GM19372 (cell line): ENCODE data around the gene GPR55.

Experiments used
- ATAC-seq: cut with Tn5 transposase; IDR thresholded peaks from one replicate; pipeline ENCODE4 v1.9.1; 2021; ENCODE audit warnings: mild to moderate bottlenecking, low read depth, moderate library complexity; ENCODE audit not compliant: unreplicated experiment

GPR55 gene

DNA sequence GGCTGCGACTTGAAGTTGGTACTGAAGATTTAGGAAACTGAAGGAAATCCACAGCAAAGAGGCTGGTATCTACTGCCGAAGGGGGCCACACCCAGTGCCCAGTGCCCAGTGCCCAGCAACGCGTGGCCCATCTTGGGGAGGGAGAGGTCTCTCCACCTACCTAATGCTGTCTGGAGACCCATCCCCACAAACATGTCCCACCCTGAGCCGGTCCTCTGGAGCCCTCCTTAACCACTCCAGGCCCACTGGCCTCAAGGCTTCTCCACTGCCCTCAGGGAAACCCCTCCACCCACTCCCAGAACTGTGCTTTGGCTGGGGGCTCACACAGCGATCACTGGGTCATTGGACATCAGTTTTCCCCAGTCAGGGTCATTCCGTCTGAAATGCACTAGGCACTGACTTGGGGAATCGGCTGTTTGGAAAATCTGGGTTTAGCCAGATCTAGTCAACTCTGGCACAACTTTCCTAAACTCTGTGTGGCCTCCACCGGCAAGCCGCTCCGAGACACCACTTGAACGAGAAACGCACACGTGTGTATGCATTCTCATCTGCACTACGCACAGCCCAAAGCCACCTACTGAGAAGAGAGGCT lies 20.1 kb downstream of the GPR55 start:
- no peak for ATAC-seq

DNA sequence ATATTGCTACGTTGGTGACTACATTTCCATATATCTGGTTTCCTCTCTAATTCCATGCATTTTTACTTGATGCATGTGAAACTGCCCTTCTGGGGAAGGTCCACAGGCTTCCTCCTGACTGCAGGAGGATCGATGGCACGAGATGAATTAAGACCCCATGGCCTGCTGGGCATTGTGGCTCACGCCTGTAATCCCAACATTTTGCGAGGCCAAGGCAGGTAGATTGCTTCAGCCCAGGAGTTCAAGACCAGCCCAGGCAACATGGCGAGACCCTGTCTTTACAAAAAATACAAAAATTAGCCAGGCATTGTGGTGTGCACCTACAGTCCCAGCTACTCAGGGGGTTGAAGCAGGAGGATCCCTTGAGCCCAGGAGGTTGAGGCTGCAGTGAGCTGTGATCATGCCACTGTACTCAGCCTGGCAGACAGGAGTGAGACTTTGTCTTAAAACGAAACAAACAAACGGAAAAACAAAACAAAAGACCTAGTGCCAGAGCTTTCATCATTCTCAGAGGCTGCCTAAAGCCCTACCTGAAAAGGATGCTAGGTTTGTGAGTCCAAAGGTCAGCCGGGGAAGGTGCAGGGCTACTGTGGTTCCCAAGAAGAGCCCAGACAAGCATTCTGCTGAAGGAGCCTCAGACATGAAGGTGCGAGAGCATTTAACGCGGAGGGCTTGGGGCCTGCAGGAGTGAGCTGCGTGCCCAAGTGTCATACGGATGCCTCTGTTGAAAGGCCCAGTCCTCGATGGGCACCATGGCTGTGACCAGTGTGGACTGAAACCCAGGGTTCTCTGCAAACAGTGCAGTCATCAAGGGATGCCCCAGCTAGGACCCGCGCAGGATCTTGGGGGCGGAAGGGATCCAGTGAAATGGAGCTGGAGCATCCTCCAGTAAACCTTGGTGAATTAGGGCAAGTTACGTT lies 21.6 kb downstream of the GPR55 start:
- ATAC-seq, result no peak

DNA sequence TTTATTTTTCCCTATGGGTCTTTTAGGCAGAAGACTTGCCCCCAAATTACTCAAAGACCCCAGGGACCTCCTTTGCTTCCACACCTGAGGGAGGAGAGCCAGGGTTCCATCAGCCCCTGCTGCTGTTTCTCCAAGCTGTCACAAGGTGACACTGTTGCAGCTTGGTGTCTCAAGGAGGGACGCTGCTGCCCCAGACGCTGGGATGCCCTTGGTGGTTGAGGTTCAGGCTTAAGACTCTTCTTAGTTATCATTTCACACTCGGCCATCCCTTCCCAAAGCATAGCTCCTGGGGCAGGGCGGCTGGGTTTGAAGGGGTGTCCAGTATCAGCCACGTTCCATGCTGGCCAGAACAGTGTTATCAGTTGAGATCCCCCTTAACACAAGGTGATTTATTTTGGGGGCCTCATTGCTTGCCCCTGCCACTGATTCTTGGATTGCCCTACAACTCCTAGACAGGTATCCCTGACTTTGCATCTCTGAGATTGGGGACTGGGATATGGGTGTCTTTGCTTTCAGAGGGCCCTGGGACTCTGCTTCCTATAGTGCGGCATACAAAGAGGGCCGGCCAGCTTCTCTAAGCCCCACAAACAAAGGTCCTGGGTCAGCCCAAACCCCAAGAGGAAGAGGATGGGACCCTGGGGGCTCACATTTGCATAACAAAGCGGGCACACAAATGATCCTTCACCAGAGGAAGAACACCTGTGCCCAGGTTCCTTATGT lies 22.7 kb downstream of the GPR55 start:
- ATAC-seq, result peak; percentile 88

DNA sequence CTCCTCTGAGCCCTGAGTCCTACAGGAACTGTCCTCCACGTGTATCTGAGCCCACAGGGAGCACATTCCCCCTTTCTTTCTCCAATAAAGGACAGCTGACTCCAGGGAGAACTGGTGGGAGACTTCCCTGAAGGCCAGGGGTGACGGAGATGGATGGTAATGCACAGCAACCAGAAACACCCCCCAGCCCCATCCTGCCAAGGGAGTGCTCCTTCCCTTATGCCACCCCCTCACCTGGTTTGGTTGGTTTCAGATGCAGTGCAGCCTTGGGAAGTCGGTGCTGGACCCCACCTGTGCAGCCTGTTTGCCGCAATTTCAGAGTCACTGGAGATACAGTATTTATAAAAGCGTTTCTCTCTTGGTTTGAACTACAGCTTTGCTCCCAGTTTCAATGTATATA lies 24.0 kb downstream of the GPR55 start:
- ATAC-seq, result no peak

DNA sequence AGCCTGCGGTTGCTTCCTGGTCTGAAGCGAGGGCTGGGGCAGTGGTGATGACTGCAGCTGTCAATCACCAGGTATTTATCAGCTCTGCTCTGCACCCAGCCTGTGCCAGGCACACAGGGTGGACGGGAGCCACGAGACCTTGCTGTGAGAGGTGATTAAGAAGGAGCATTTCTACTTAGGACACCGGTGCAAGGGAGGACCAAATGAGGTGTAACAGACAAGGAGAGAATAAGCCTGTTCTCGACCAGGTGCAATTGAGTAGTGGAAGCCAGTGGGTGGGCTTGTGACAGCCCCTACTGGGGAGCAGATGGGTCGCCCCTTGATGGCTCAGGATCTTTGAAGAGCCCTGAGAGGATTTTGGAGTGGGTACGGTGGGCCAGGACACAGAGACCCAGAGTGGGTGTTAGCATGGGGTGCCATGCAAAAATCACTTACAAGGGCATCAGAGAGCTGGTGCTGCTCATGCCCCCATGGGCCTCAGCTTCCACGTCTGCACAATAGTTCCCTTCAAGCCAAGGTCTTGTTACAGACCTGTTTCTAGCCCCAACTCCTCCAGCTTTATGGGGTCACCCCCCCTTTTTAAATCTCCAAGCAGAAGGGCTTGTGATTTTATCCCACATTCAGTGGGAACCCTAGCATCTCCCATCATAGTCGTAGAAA lies 24.6 kb downstream of the GPR55 start:
- no peak for ATAC-seq

DNA sequence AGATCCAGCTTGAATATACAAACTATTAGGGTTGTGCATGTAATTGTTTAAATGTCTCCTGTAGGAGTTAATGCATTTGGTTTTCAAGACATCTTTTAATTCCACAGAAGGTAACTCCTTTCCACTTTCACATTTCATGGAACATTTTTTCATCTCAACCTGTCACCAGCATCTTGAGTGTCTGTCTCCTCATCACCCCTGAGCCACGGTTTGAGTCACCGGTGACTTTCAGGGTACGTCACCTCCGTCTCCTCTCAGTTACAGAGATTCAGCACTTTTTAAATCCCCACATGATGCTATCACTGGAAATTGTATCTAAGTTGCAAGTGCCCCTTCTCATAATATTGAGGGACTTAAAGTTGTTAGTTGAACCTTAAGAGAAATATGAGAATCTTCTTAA lies 25.3 kb downstream of the GPR55 start:
- ATAC-seq, result no peak

DNA sequence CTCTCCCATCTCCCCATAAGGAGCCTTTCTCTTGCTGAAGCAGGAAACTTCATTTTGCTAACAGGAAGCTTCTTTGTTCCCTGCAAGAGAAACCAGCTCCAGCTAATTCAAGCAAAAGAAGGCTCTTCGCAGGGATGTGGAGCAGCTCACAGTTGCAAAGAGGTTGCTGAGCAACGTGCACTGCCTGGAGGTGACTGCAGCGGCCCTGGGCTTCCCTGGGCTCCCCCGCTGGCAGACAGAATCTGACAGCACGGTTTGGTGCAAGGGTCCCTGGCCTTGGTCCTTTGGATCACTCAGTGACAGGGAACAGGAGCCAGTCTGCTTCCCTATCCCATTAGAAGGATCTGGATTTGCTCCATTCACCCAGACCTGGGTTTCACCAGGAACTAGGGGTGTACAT lies 25.8 kb downstream of the GPR55 start:
- ATAC-seq, result no peak

DNA sequence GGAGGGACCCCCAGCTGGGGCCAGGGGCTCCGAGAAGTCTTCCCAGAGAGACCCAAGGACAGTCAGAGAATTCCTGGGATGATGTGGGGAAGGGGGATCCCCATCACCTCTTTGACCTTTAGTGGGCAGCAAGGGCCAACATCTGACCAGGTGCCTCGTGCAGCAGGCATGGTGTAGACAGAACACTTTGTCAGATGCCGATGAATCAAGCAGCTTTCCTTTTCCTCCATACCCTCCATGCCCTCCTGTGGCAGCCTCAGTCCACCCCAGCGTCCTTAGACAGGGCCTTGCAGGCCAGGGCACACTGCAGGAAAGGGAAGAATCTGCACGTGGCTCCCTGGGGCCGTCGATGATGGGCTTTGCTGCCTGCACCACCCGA lies 26.3 kb downstream of the GPR55 start:
- ATAC-seq, result no peak

DNA sequence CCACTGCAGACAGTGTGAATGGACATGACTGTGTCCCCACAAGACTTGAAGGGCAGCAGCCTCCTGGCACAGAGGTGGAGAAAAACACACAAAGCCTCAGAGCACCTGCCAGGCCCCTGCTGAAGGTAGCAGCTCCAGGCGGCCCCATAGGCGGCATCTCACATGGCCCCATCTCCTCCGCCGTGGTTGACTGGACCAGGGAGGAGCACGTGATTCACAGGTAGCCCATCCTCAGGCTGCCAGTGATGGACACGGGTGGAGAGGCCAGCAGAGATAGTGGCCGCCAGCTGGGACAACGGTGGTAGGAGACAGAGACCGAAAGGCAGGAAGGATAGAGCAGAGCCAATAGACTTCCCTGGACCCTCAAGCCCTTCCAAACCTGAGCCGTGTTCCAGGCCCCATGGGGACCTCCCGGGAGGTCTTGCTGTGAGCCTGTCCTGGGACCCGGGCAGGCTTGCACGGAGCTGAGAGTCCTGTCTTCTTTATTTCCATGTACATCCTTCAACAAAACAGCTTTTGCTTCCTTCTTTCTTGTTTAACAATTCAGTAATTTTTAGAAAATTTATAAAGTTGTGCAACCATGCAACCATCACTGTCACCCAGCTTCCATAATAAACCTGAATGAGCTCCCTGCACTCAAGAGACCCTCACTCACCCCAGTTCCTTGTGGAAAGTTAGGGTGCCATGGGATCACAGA lies 26.9 kb downstream of the GPR55 start:
- no peak for ATAC-seq

DNA sequence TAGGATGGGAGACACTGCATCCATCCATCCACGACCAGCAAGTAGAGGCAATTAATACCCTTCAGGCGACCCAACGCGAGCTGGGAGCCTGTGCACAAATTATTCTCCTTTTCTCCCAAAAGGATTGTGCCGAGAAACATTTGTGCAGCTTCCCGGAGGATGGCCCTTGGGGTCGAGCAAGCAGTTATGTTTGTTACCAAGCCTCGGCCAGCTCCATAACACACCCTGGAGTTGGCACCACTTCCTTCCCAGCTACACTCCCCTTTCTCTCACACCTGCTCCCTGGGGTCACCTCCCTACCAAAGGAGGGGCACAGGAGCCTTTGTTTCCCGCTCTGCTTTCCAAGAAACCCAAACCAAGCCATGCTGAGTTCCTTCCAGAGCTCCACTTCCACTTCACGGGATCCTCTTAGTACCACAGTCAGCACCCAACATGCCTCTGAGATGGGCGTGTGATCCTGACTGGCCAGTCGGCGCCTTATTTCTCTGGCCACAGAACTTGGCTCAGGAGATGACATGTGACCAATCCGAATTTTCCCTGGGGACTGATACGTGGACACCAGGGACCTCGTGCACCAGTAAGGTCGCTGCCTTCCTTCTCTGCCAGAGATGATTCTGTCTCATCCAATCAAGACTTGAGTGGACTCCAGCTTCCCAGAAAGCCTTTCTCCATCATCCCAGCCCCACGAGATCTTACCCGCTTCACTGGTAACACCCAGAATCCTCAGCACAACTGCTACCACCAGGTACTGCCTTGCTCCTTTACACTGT lies 28.5 kb downstream of the GPR55 start:
- no peak for ATAC-seq

DNA sequence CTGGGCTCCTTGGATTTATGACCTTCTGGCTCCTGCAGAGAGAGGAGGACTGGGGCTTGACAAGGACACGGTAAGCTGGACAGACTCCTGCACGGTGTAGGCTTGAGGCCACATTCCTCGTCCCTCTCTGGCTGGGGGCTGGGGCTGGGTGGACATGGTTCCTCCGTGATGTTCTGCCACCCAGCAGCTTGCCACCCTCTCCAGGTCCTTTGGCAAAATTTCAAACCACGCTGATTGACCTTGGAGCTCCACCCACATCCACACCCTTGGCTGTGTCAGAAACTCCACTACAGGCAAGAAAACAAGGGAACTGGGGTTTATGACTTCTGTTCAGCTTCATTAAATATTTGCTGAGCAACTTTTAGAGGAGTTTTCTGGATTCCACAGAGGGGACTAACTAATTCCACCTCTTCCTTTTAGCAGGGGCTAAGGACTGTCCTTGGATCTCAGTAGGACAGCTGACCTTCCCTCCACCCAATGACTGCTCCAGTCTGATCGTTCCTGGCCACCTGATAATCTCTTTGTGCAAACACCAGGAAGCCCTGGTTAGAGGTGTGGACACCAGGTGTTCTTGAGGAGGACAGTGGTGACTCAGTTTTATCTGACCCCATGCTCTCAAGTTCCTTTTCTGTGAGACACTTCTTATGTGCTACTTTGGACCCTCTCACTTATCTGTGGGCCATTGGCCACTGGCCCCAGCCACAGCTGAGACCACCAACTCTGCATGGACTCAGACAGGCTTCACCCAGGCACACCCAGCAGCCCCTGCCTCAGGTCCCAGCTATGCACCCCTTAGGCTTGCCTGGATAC lies 29.3 kb downstream of the GPR55 start:
- no peak for ATAC-seq

DNA sequence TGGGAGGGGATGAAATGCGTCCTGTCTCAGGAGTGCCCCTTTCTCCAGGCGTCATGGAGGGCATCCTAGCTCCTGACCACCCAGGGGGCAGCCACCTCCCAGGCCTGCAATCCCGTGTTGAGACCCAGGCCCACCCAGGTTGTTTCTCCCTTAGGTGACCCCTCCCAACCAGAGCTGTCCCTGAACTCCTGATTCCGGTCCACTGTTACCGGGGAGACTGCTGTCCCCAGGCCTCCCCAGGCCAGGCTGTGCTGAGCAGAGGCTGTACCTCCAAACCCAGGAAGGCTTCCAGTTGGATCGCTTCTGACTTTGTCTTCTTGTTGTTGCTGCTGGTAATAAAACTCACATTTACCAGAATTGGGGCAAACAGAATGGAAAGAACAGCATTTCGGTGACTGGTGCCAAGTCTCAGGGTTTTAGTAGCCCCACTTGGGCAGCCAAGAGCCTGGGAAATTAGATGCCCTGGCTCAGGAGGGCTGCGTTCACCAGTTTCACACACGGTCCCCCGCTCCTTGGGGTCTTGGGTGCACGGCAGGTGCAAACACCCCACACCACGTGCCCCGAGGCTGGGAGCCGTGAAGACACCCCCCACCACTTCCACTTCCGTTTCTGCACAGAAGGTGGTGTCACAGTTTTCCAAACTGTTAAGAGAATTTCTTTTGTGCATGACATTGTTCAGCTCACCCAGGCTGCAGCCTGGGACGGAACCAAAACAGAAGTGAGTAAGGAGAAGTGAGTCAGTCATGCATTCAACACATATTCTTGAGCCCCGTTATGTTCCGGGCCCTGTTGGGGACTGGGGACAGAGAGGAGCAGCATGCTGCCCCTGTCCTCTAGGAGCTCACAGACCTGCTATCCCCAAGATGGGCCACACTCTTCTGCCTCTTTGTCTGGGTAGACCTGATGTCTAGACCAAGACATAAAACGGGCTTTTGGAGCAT lies 30.9 kb downstream of the GPR55 start:
- peak; percentile 53 for ATAC-seq

DNA sequence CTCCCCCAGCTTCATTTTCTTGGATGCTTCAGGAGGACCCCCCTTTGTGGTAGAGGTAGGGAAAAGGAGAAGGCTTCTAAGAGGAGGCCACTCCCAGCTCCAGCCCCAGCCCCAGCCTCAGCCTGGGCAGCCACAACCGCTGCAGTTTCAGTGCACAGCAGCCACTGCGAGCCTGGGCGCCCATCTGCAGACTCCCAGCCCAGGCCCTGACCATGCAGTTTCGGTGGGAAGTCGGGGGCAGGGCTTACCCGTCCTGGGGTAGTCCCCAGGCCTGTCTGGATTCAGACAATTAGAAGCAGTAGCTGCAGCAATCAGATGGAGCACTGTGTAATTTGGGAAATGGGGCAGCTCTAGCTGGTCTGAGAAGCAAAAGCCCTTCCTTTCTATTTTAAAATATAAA lies 31.7 kb downstream of the GPR55 start:
- ATAC-seq, result peak; percentile 56

DNA sequence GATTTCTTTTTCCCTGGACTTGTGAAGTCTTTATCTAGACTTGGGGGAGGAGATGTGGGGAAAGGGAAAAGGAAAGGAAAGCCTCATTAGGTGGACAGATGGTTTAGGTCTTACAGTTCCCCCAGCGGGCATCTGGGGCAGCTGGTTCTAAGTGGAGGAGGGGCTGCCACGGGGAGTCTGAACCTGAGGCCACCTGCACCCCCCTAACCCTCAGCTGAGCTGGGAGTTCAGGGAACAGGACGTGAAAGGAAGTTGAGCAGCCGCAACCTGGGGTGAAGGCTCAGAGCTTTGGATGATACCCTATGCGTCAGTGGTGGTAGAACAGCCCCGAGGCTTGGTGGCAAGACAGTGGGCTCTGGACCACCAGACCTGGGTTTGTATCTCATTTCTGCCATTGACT lies 33.5 kb downstream of the GPR55 start:
- no peak for ATAC-seq

DNA sequence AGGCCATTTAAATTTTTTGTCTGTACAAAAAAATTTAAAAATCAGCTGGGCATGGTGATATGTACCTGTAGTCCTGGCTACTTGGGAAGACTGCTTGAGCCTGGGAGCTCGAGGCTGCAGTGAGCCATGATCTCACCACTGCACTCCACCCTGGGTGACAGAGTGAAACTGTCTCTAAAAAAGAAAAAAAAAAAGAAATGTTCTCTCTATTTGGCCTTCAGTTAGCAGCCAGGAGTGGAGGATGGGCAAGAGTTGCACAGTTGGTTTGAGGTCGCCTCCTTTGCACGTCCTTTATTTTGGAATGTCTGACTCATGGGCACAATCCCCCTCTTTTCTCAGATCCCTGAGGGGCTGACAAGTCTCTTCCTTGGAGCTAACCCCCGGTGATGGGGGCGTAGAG lies 34.0 kb downstream of the GPR55 start:
- ATAC-seq, result no peak

DNA sequence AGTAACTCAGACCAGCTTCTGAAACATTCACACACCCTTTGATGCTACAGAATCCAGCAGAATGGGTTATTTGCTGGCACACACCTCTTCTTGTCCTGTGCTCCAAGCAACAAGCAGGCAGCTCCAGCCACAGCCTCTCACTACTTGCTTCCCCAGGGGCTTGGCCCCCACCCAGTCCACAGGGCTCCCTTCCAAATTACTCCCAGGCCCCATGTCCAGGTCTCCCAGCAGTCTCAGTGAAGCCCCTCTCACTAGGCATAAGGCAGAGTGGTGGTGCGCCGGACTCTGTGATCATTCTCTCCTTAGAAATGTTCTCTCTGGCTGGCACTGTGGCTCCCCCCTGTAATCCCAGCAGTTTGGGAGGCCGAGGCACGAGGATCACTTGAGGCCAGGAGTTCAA lies 34.4 kb downstream of the GPR55 start:
- ATAC-seq, result no peak

DNA sequence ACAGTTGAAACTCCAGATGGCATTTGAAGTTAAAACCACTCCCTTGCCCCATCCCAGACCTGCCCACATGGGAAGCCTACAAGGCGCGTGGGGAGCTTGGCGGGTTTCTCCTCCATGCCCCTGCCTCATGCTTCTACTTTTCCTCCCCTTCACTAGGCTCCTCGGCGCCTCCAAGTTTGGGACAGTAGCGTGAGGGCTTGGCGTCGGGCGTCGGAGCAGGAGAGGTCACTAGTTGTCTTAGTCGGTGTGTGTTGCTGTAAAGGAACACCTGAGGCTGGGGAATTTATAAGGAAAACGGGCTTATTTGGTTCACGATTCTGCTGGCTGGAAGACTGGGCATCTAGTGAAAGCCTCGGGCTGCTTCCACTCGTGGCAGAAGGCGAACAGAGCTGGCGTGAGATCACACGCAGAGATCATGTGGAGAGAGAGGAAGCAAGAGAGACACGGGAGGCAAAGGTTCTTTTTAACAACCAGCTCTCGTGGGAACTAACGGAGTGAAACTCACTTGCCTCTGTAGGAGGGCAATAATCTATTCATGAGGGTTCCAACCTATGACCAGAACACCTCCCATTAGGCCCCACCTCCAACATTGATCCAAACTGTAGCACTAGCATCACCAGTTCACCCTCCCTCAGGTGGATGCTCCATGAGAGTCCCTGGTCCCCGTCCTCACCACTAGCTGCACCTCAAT lies 35.0 kb downstream of the GPR55 start:
- ATAC-seq, result no peak
